H9 (cell line): ENCODE data around the gene FOXN1. TPM values are rescaled to one million over a fixed set of nuclear protein-coding genes. Genes with fewer than 3 reads are reported as not detected.

ENCODE experiments used
- DNase-seq: peaks from one replicate; pipeline ENCODE4 v3.0.0-alpha.2; 2017
- H2AFZ ChIP-seq: one replicate; pipeline ENCODE4 v1.6.1; 2013; ENCODE audit warnings: mild to moderate bottlenecking, low read length, control low read depth, moderate library complexity
- H2AK5ac ChIP-seq: 2 replicates; pipeline ENCODE4 v1.6.1; 2013; ENCODE audit warnings: low read length, control low read depth, mixed read lengths; ENCODE audit not compliant: insufficient read length
- H2BK120ac ChIP-seq: one replicate; pipeline ENCODE4 v1.6.1; 2013; ENCODE audit warnings: low read depth, mild to moderate bottlenecking, low read length, control low read depth, inconsistent platforms; ENCODE audit not compliant: poor library complexity, severe bottlenecking
- H2BK12ac ChIP-seq: 2 replicates; pipeline ENCODE4 v1.6.1; 2013; ENCODE audit warnings: low read length, control low read depth, mixed read lengths, low read depth; ENCODE audit not compliant: insufficient read length
- H2BK15ac ChIP-seq: 2 replicates; pipeline ENCODE4 v1.6.1; 2013; ENCODE audit warnings: low read depth, low read length, control low read depth
- H2BK20ac ChIP-seq: one replicate; pipeline ENCODE4 v1.6.1; 2013; ENCODE audit warnings: low read depth, mild to moderate bottlenecking, low read length, control low read depth, inconsistent platforms; ENCODE audit not compliant: poor library complexity, severe bottlenecking
- H2BK5ac ChIP-seq: 2 replicates; pipeline ENCODE4 v1.6.1; 2013; ENCODE audit warnings: low read length, control low read depth, mixed read lengths; ENCODE audit not compliant: insufficient read length
- H3K14ac ChIP-seq: 2 replicates; pipeline ENCODE4 v1.6.1; 2013; ENCODE audit warnings: low read length, control low read depth; ENCODE audit not compliant: insufficient read depth
- H3K18ac ChIP-seq: 2 replicates; pipeline ENCODE4 v1.6.1; 2013; ENCODE audit warnings: low read depth, mild to moderate bottlenecking, mixed read lengths, low read length, control low read depth; ENCODE audit not compliant: insufficient read length
- H3K23ac ChIP-seq: 2 replicates; pipeline ENCODE4 v1.6.1; 2013; ENCODE audit warnings: low read length, control low read depth, mixed read lengths, low read depth; ENCODE audit not compliant: insufficient read length
- H3K23me2 ChIP-seq: 2 replicates; pipeline ENCODE4 v1.6.1; 2013; ENCODE audit warnings: low read depth, mild to moderate bottlenecking, mixed read lengths, low read length, control low read depth; ENCODE audit not compliant: insufficient read length, poor library complexity, severe bottlenecking
- H3K27ac ChIP-seq: 2 replicates; pipeline ENCODE4 v1.5.1; 2013; ENCODE audit warnings: low read length, control low read depth, mixed read lengths, low read depth; ENCODE audit not compliant: insufficient read length
- H3K27me3 ChIP-seq: 2 replicates; pipeline ENCODE4 v1.6.1; 2013; ENCODE audit warnings: low read length, control low read depth, inconsistent platforms; ENCODE audit not compliant: insufficient read depth
- H3K4ac ChIP-seq: 2 replicates; pipeline ENCODE4 v1.6.1; 2013; ENCODE audit warnings: low read depth, mild to moderate bottlenecking, control low read depth, inconsistent platforms, low read length, moderate library complexity
- H3K4me1 ChIP-seq: 2 replicates; pipeline ENCODE4 v1.6.1; 2013; ENCODE audit warnings: low read length, control low read depth, inconsistent platforms; ENCODE audit not compliant: insufficient read depth
- H3K4me2 ChIP-seq: 2 replicates; pipeline ENCODE4 v1.6.1; 2013; ENCODE audit warnings: low read length, control low read depth, mixed read lengths; ENCODE audit not compliant: insufficient read length, insufficient read depth
- H3K56ac ChIP-seq: 2 replicates; pipeline ENCODE4 v1.6.1; 2013; ENCODE audit warnings: low read depth, mild to moderate bottlenecking, mixed read lengths, low read length, control low read depth; ENCODE audit not compliant: insufficient read length
- H3K79me1 ChIP-seq: 2 replicates; pipeline ENCODE4 v1.6.1; 2013; ENCODE audit warnings: low read depth, mild to moderate bottlenecking, moderate library complexity, low read length, control low read depth, inconsistent platforms; ENCODE audit not compliant: insufficient read depth, poor library complexity, severe bottlenecking
- H3K79me2 ChIP-seq: 2 replicates; pipeline ENCODE4 v1.6.1; 2013; ENCODE audit warnings: low read length, control low read depth, inconsistent platforms; ENCODE audit not compliant: insufficient read depth
- H3K9ac ChIP-seq: 2 replicates; pipeline ENCODE4 v1.6.1; 2013; ENCODE audit warnings: low read length, control low read depth, mixed read lengths; ENCODE audit not compliant: insufficient read length; ENCODE audit errors: extremely low read depth
- H3K9me3 ChIP-seq: one replicate; pipeline ENCODE4 v1.6.1; 2013; ENCODE audit warnings: low read depth, low read length, inconsistent platforms; ENCODE audit not compliant: control insufficient read depth
- H3T11ph ChIP-seq: one replicate; pipeline ENCODE4 v1.6.1; 2013; ENCODE audit warnings: mild to moderate bottlenecking, low read length, control low read depth, inconsistent platforms
- H4K20me1 ChIP-seq: one replicate; pipeline ENCODE4 v1.6.1; 2013; ENCODE audit not compliant: control insufficient read depth, insufficient read length, insufficient read depth
- H4K5ac ChIP-seq: 2 replicates; pipeline ENCODE4 v1.6.1; 2013; ENCODE audit warnings: low read depth, mild to moderate bottlenecking, mixed read lengths, low read length, control low read depth; ENCODE audit not compliant: insufficient read length
- H4K8ac ChIP-seq: replicated peaks from 2 replicates; pipeline ENCODE4 v1.6.1; 2013; ENCODE audit warnings: low read length, control low read depth, mixed read lengths, low read depth; ENCODE audit not compliant: insufficient read length
- H4K91ac ChIP-seq: 2 replicates; pipeline ENCODE4 v1.6.1; 2013; ENCODE audit warnings: low read depth, mild to moderate bottlenecking, moderate library complexity, mixed read lengths, low read length, control low read depth; ENCODE audit not compliant: insufficient read length
- H3K27ac Mint-ChIP-seq, 3 experiments: 2 replicates in 2 of 3; 3 replicates in 1 of 3; pipeline ENCODE4 v1.8.0; 2020 to 2021; ENCODE audit warnings: mixed read lengths in 3 of 3, mild to moderate bottlenecking in 1 of 3, moderate library complexity in 1 of 3
- H3K27me3 Mint-ChIP-seq: 2 replicates; pipeline ENCODE4 v1.8.0; 2021; ENCODE audit warnings: low read depth, mild to moderate bottlenecking, moderate library complexity, mixed read lengths
- H3K36me3 Mint-ChIP-seq, 3 experiments: 2 replicates in 2 of 3; 3 replicates in 1 of 3; pipeline ENCODE4 v1.8.0; 2020 to 2021; ENCODE audit warnings: low read depth in 3 of 3, mixed read lengths in 3 of 3; ENCODE audit not compliant: insufficient read depth in 1 of 3
- H3K4me1 Mint-ChIP-seq, 2 experiments: 2 replicates each; pipeline ENCODE4 v1.8.0; 2020; ENCODE audit warnings: mixed read lengths in 2 of 2
- H3K4me3 Mint-ChIP-seq, 2 experiments: 2 replicates in 1 of 2; 3 replicates in 1 of 2; pipeline ENCODE4 v1.8.0; 2020 to 2021; ENCODE audit warnings: mild to moderate bottlenecking in 2 of 2, mixed read lengths in 2 of 2, moderate library complexity in 1 of 2
- H3K9me3 Mint-ChIP-seq, 2 experiments: 2 replicates in 1 of 2; 3 replicates in 1 of 2; pipeline ENCODE4 v1.8.0; 2020; ENCODE audit warnings: mild to moderate bottlenecking in 2 of 2, mixed read lengths in 2 of 2, moderate library complexity in 1 of 2
- WGBS: extraction: QIAGEN DNeasy Blood & Tissue Kit; methylation state at CpG from one replicate; pipeline ENCODE4 v1.1.7; 2013; ENCODE audit warnings: missing lambda C conversion rate, low lambda C conversion rate, mixed read lengths; ENCODE audit not compliant: insufficient read length; ENCODE audit errors: extremely low coverage; 5-methylcytosine and 5-hydroxymethylcytosine counted together
- total RNA-seq: library from RNA; stranded (reverse); gene quantifications from 2 replicates; pipeline ENCODE4 v1.2.1, GENCODE V29; 2021
- TF ChIP-seq, protein P1 (sequence below): fragments of 200-600 bp; sonication (generic); conservative IDR thresholded peaks from 3 replicates; pipeline ENCODE4 v1.8.0; 2021; ENCODE audit warnings: antibody characterized with exemption, mild to moderate bottlenecking

FOXN1 gene
- total RNA-seq, 1 experiment from 2014 or later = not detected

DNA sequence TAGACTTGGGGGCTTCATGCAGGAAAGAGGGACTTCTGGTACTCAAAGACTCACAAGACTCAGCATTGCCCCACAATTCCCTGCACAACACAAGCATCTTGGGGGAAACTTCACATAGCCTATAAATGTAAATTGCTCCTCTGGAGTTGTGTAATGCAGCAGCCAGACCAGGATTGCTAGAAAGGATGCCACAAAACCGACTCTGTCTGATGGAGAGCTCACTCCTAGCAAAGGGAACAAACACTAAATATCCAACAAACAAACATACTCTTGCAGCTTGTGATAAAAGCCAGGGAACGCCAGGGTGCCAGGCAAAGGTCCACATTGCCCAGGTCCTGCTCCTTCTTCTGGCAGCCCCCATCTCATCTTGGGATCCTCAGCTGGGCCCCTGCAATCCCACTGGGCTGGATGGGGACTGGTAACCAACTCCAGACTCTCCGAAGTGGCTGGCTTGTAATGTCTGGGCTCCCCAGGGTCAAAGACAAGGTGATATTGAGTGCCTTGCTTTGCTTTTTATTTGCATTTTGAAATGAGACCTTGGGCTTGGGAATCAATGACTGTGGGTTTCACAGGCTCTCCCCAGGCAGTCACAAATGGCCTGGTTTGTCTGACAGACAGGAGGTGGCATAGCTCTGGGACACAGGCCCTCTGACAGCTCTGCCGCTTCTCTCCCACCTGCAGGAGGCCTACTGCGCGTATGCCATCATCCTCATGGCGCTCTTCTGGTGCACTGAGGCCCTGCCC lies 17.4 kb upstream of the FOXN1 start:
- Histone ChIP-seq H3K79me2 (no peaks in the 10 kb centered on the region), H2AFZ (no peak overlapping the region), H3T11ph (no peak overlapping the region), H4K20me1 (no peaks in the 10 kb centered on the region), H3K9ac (no peak overlapping the region), H3K27me3 (no peaks in the 10 kb centered on the region), H2BK12ac (no peak overlapping the region), H3K27ac (no peak overlapping the region), H4K8ac (no peak overlapping the region), H2BK120ac (no peak overlapping the region), H3K4ac (no peak overlapping the region), H3K23ac (no peak overlapping the region), H3K18ac (no peak overlapping the region), H3K14ac (no peak overlapping the region), H3K56ac (no peak overlapping the region), H2BK20ac (no peak overlapping the region), H3K79me1 (no peaks in the 10 kb centered on the region), H2AK5ac (no peak overlapping the region), H3K4me2 (no peak overlapping the region), H3K9me3 (no peaks in the 10 kb centered on the region), H4K5ac (no peak overlapping the region), H4K91ac (no peak overlapping the region), H3K23me2 (no peaks in the 10 kb centered on the region), H3K4me1 (no peaks in the 10 kb centered on the region), H2BK15ac (no peak overlapping the region; the same call in 1 of the 2 replicates), H2BK5ac (no peak overlapping the region)
- Mint-ChIP-seq H3K4me3 (no peak overlapping the region), H3K27me3 (peaks cover 28% of the 10 kb centered on the region), H3K9me3 (no peaks in the 10 kb centered on the region; a peak in 1 of 5 replicates), H3K36me3 (no peaks in the 10 kb centered on the region; a peak in 1 of 7 replicates), H3K4me1 (peaks cover 7 to 20% of the 10 kb centered on the region in 2 experiments), H3K27ac (no peak overlapping the region)
- WGBS = no CpG with 5 or more reads among the region's 7 CpGs
- TF ChIP-seq, protein P1, sequence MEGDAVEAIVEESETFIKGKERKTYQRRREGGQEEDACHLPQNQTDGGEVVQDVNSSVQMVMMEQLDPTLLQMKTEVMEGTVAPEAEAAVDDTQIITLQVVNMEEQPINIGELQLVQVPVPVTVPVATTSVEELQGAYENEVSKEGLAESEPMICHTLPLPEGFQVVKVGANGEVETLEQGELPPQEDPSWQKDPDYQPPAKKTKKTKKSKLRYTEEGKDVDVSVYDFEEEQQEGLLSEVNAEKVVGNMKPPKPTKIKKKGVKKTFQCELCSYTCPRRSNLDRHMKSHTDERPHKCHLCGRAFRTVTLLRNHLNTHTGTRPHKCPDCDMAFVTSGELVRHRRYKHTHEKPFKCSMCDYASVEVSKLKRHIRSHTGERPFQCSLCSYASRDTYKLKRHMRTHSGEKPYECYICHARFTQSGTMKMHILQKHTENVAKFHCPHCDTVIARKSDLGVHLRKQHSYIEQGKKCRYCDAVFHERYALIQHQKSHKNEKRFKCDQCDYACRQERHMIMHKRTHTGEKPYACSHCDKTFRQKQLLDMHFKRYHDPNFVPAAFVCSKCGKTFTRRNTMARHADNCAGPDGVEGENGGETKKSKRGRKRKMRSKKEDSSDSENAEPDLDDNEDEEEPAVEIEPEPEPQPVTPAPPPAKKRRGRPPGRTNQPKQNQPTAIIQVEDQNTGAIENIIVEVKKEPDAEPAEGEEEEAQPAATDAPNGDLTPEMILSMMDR = no peak
- DNase-seq = no peak
